AG04450 (cell line): ENCODE measurements around the gene TVP23A. TPM values are rescaled to one million over a fixed set of nuclear protein-coding genes. Genes with fewer than 3 reads are reported as not detected.

ENCODE experiments used
- CTCF ChIA-PET: fragments of 300-600, 350-600 bp; formaldehyde crosslinking; extraction: SDS; loops from one replicate; lab custom pipeline; 2022; ENCODE audit warnings: antibody characterized with exemption, inconsistent platforms; lab: Charles Lee
- POLR2A ChIA-PET: fragments of 350-600 bp; formaldehyde crosslinking; extraction: SDS; loops from one replicate; lab custom pipeline; 2021; ENCODE audit warnings: antibody characterized with exemption, inconsistent platforms; lab: Yijun Ruan, JAX
- DNase-seq: peaks from one replicate; pipeline ENCODE4 v3.0.0-alpha.2; 2011; ENCODE audit warnings: low read depth, low spot score
- H3K27ac ChIP-seq: one replicate; pipeline ENCODE4 v1.5.1; 2012; ENCODE audit warnings: low read depth, low read length, control low read depth
- H3K27me3 ChIP-seq: one replicate; pipeline ENCODE4 v1.6.0; 2012; ENCODE audit warnings: low read length; ENCODE audit not compliant: control insufficient read depth, insufficient read depth
- H3K4me3 ChIP-seq: 2 replicates; pipeline ENCODE4 v1.5.1; 2011; ENCODE audit warnings: mild to moderate bottlenecking, low read depth, low read length, control low read depth
- H3K9me3 ChIP-seq: 2 replicates; pipeline ENCODE4 v1.5.1; 2012; ENCODE audit warnings: low read length; ENCODE audit not compliant: control insufficient read depth, insufficient read depth
- polyA plus RNA-seq: library from polyadenylated mRNA; depleted of rRNA; stranded (reverse); fragments of >200 nt; gene quantifications from 2 replicates; pipeline ENCODE4 v1.2.3, GENCODE V29; 2011
- TF ChIP-seq, protein P1 (sequence below): IDR thresholded peaks from 2 replicates; pipeline ENCODE4 v1.5.1; 2011; ENCODE audit warnings: low read depth, low read length, control low read depth, inconsistent platforms

Gene TVP23A
- polyA plus RNA-seq, 1 experiment, result not detected

- Histone ChIP-seq H3K4me3 (no peak overlapping the region), H3K27ac (no peak overlapping the region), H3K9me3 (no peaks in the 10 kb centered on the region), H3K27me3 (peaks cover 21% of the 10 kb centered on the region)
- CTCF ChIA-PET, result no interaction called here
- DNase-seq, result no peak
- TF ChIP-seq, protein P1, sequence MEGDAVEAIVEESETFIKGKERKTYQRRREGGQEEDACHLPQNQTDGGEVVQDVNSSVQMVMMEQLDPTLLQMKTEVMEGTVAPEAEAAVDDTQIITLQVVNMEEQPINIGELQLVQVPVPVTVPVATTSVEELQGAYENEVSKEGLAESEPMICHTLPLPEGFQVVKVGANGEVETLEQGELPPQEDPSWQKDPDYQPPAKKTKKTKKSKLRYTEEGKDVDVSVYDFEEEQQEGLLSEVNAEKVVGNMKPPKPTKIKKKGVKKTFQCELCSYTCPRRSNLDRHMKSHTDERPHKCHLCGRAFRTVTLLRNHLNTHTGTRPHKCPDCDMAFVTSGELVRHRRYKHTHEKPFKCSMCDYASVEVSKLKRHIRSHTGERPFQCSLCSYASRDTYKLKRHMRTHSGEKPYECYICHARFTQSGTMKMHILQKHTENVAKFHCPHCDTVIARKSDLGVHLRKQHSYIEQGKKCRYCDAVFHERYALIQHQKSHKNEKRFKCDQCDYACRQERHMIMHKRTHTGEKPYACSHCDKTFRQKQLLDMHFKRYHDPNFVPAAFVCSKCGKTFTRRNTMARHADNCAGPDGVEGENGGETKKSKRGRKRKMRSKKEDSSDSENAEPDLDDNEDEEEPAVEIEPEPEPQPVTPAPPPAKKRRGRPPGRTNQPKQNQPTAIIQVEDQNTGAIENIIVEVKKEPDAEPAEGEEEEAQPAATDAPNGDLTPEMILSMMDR, result no peak
- POLR2A ChIA-PET, result no interaction called here
Measured at GRCh38 chr16:10838621-10839278, 20.2 kb upstream of the TVP23A start.

DNA sequence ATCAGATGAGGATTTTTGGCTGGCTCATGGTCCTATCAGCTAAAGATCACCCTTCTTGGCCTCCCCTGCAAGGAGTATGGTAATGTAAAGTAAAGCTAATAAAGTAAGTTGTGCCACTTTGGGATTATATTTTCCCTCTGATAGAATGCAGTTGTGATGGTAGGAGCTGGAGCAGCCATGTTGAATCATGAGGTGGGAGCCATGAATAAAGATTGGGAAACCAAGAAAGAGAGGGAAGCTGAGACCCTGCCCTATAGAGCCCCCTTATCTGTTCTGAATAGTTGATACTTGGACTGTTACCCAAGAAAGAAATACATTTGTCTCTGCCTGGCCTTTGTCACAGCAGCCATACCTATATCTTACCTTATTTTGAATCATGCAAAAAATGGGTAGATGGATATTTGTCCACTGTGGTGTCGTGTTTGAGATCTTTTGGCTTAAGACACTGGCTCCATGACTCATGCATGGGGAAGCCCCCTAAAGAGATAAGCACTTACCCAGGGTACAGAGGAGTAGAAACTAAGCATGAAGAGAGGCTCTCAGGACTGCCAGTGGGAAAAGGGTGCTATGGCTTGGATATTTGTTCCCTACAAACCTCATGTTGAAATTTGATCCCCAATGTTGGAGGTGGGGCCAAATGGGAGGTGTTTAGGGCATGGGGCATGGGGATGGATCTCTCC lies 17.7 kb upstream of the TVP23A start:
- peaks cover 21% of the 10 kb centered on the region for H3K27me3 ChIP-seq
- TF ChIP-seq, protein P1, result no peak
- H3K27ac ChIP-seq, result no peak overlapping the region
- H3K9me3 ChIP-seq, result no peaks in the 10 kb centered on the region
- DNase-seq, result no peak
- CTCF ChIA-PET, result no interaction called here
- POLR2A ChIA-PET, result no interaction called here
- no peak overlapping the region for H3K4me3 ChIP-seq

DNA sequence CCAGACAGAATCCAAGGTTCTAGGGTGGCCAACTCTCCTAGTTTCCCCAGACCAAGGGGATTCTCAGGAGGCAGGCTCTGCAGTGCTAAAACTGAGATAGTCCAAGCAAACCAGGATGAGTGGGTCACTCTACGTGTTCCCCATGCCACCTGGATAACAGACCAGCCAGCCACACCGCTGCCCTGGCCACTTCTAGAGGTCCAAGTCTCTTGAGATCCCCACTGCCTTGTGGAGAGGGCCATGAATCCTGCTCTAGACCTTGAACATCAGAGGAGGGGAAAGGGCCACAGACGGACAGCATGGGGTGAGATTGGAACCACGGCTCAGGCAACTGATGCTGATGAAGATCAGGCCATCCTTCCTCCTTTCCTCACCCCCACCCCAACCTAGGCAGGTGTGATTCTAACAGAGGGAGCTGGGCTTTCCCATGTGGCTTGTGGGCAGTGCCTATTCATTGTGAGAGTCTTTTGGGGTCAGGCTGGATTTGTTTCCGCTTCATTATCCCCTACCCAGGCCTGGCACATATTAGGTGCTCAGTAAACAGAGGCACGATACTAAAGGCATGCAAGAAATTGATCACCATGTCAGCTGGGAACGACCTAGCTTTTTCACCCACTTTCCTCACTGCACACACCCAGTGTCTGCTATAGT lies 16.8 kb upstream of the TVP23A start:
- Histone ChIP-seq H3K27ac (no peak overlapping the region), H3K9me3 (no peaks in the 10 kb centered on the region), H3K4me3 (no peak overlapping the region), H3K27me3 (peaks cover 18% of the 10 kb centered on the region)
- ChIA-PET CTCF (no interaction called here), POLR2A (no interaction called here)
- no peak for DNase-seq
- TF ChIP-seq, protein P1, result no peak

- TF ChIP-seq, protein P1, result no peak
Measured at GRCh38 chr16:10834766-10835165, 16.2 kb upstream of the TVP23A start.

DNA sequence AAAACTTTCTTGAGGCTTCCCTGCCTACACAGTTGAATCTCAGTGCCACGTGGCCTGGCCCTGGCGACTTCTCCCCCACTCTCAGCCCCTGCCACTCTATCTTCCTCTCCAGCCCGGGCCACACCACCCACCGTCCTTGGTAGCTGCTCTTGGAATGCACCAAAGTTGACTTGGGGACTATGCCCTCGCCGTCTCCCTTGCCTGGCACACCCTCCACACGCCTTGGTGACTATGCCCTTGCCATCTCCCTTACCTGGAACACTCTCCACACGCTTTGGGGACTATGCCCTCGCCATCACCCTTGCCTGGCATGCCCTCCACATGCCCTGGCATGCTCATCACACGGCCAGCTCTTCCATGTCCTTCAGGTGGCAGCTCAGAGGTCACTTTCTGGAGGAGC lies 15.5 kb upstream of the TVP23A start:
- DNase-seq, result no peak
- Histone ChIP-seq H3K9me3 (no peaks in the 10 kb centered on the region), H3K27ac (no peak overlapping the region), H3K4me3 (no peak overlapping the region), H3K27me3 (peaks cover 18% of the 10 kb centered on the region)
- TF ChIP-seq, protein P1, result no peak
- CTCF ChIA-PET, result no interaction called here
- POLR2A ChIA-PET, result interaction anchor here (0.8 kb wide), 1 partner anchor 97 kb away, joined by 3 read pairs; no protein-coding TSS in a partner anchor

More at GRCh38 chr16:10834766-10835165, 16.2 kb upstream of the TVP23A start:
- H3K27me3 ChIP-seq, result peaks cover 19% of the 10 kb centered on the region
- ChIA-PET POLR2A (no interaction called here), CTCF (no interaction called here)
- no peaks in the 10 kb centered on the region for H3K9me3 ChIP-seq
- no peak for DNase-seq
- H3K4me3 ChIP-seq, result no peak overlapping the region
- H3K27ac ChIP-seq, result no peak overlapping the region
